Panc1 (cell line): ENCODE data around the gene SCAP.

Experiments
- CTCF ChIP-seq: fragments of 450-650 bp; IDR thresholded peaks from 2 replicates; pipeline ENCODE4 v1.5.1; 2017; ENCODE audit warnings: mild to moderate bottlenecking
- POLR2AphosphoS5 ChIP-seq: IDR thresholded peaks from 2 replicates; pipeline ENCODE4 v1.6.1; 2012; ENCODE audit warnings: mild to moderate bottlenecking, low read depth, low read length, moderate library complexity
- SIN3A ChIP-seq: IDR thresholded peaks from 2 replicates; pipeline ENCODE4 v1.6.1; 2012; ENCODE audit warnings: low read depth, mild to moderate bottlenecking, low read length, moderate library complexity, borderline replicate concordance; ENCODE audit not compliant: insufficient read depth
- TCF7L2 ChIP-seq: IDR thresholded peaks from 2 replicates; pipeline ENCODE4 v1.6.1; 2011; ENCODE audit warnings: mild to moderate bottlenecking, low read depth, low read length, inconsistent platforms

DNA sequence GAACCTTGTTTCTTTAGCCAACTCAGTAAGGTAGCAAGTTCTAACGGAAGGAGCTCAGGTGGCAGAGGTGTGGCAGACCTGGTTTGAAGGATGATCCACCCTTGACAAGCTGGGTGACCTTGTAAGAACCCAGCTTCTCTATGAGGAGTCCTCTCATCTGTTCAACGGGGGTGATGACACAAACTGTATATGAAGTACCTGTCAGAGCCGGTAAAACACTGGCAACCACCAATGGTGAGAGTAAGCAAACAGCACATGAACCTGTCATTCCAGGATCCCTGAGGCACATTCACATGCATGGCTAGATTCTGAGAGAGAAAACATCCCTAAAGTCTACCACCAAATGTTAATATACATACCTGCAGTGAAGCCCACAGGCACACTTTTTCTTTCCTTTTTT lies 2.4 kb downstream of the SCAP start:
- TF ChIP-seq CTCF (no peak), TCF7L2 (no peak), POLR2AphosphoS5 (no peak), SIN3A (no peak)
